Measurements from ENCODE around the gene GULP1.

- TF ChIP-seq CTCF (IDR thresholded peaks at IDR 0.05) (no peak), EP300 (IDR thresholded peaks at IDR 0.05) (no peak)
Observed at GRCh38 chr2:188492751-188493150, 201.1 kb downstream of the GULP1 start.
